Muscle of back (tissue), 11 donors: Measurements from ENCODE around the gene CTDNEP1. TPM values are rescaled to one million over a fixed set of nuclear protein-coding genes. Genes with fewer than 3 reads are reported as not detected.

ENCODE experiments used
- DNase-seq, 3 donors: peaks; one replicate each; pipeline versions ENCODE4 v3.0.0 to v3.0.0-alpha.2; 2013
- polyA plus RNA-seq, 10 donors: library from polyadenylated mRNA; unstranded; fragments of 120-200 nt; gene quantifications; one replicate each; pipeline ENCODE4 v1.2.1, GENCODE V29; 2013; ENCODE audit not compliant: insufficient read length in 10 of 10

CTDNEP1 gene
- polyA plus RNA-seq, 10 donors = 153 to 190 (median 180) TPM

GRCh38 chr17:7234083-7234951 is 17.2 kb downstream of the CTDNEP1 start, which contains the start of gene DVL2:
DVL2 (minus strand) TSS chr17:7234517; CDS start chr17:7234262, 255 bp downstream.
- DNase-seq = peak; percentile 96 to 99 (median 97)

- DNase-seq = no peak
Measured at GRCh38 chr17:7233701-7234082, 17.8 kb downstream of the CTDNEP1 start.

GRCh38 chr17:7232114-7232513 is 19.4 kb downstream of the CTDNEP1 start:
- DNase-seq = no peak

GRCh38 chr17:7229504-7229903 is 22.0 kb downstream of the CTDNEP1 start:
- DNase-seq = no peak

- DNase-seq = no peak
Measured at GRCh38 chr17:7228920-7229319, 22.6 kb downstream of the CTDNEP1 start.

GRCh38 chr17:7226721-7227710 is 24.5 kb downstream of the CTDNEP1 start:
- no peak for DNase-seq

- DNase-seq = peak in 1 of 3 donors; percentile 6
Measured at GRCh38 chr17:7225711-7226331, 25.7 kb downstream of the CTDNEP1 start.

GRCh38 chr17:7224661-7225111 is 26.8 kb downstream of the CTDNEP1 start:
- peak in 1 of 3 donors; percentile 7 for DNase-seq

- DNase-seq = peak in 1 of 3 donors; percentile 10
Measured at GRCh38 chr17:7224110-7224509, 27.4 kb downstream of the CTDNEP1 start.

- DNase-seq = no peak
Measured at GRCh38 chr17:7223375-7223774, 28.2 kb downstream of the CTDNEP1 start.

GRCh38 chr17:7222972-7223292 is 28.6 kb downstream of the CTDNEP1 start:
- DNase-seq = no peak

GRCh38 chr17:7222093-7222971 is 29.2 kb downstream of the CTDNEP1 start:
- peak in 1 of 3 donors; percentile 45 for DNase-seq

GRCh38 chr17:7221278-7222092 is 30.0 kb downstream of the CTDNEP1 start:
- DNase-seq = no peak

- DNase-seq = peak in 1 of 3 donors; percentile 57
Measured at GRCh38 chr17:7220593-7221277, 30.8 kb downstream of the CTDNEP1 start.

GRCh38 chr17:7219812-7220592 is 31.5 kb downstream of the CTDNEP1 start, which contains the start of the genes ACADVL and DLG4:
ACADVL (plus strand) TSS chr17:7219938; CDS start chr17:7219985, 47 bp downstream.
DLG4 (minus strand) TSS chr17:7219836.
- peak; percentile 86 to 97 (median 93) for DNase-seq

- no peak for DNase-seq
Measured at GRCh38 chr17:7219229-7219811, 32.2 kb downstream of the CTDNEP1 start.

GRCh38 chr17:7218758-7219157 is 32.8 kb downstream of the CTDNEP1 start:
- DNase-seq = no peak

GRCh38 chr17:7218166-7218565 is 33.4 kb downstream of the CTDNEP1 start:
- no peak for DNase-seq
